ENCODE measurements around the gene RPS28. TPM values are rescaled to one million over a fixed set of nuclear protein-coding genes. Genes with fewer than 3 reads are reported as not detected.

Gene RPS28
- total RNA-seq, 1 donor: 951 TPM

- no peak for DNase-seq (ENCODE audit: low read depth in 2 of 3, low spot score in 2 of 3)
These were observed 49.1 kb downstream of the RPS28 start for GRCh38 chr19:8370176-8371010.

DNA sequence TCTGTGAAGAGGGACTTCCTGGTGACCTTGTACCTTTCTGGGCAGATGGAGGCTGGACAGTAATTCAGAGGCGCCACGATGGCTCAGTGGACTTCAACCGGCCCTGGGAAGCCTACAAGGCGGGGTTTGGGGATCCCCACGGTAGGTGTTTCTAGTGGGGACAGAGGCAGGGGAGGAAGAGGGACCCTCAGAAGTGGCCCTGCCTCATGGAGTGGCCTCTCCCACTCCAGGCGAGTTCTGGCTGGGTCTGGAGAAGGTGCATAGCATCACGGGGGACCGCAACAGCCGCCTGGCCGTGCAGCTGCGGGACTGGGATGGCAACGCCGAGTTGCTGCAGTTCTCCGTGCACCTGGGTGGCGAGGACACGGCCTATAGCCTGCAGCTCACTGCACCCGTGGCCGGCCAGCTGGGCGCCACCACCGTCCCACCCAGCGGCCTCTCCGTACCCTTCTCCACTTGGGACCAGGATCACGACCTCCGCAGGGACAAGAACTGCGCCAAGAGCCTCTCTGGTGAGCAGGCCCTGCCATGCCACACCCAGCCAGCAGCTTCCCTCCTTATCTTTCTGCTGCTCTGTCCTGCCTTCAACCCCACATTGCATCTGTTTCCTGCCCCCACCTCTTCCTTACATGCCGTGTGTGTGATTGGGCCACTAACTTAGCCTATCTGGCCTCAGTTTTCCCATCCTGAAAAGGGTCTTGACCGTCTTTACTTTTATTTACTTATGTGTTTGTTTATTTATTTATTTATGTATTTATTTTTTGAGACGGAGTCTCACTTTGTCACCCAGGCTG lies 49.9 kb downstream of the RPS28 start:
- DNase-seq (ENCODE audit: low read depth in 2 of 3, low spot score in 2 of 3): peak in 2 of 3 donors; percentile 51 to 79

Other genes starting within 250 kb of the RPS28 start
- gene FBN3, start 171.9 kb upstream of the RPS28 start, total RNA-seq: not detected
- 25.9 TPM for gene CERS4, start 112.1 kb upstream of the RPS28 start, total RNA-seq
- 13.7 TPM for gene CD320, start 13.1 kb upstream of the RPS28 start, total RNA-seq
- gene NDUFA7, start 121 bp upstream of the RPS28 start, total RNA-seq: 50.9 TPM
- gene KANK3, start 21.8 kb downstream of the RPS28 start, total RNA-seq: 0.27 TPM
- 0.27 TPM for gene ANGPTL4, start 42.7 kb downstream of the RPS28 start, total RNA-seq
- gene RAB11B, start 68.9 kb downstream of the RPS28 start, total RNA-seq: 99.4 TPM
- gene MARCHF2, start 91.8 kb downstream of the RPS28 start, total RNA-seq: 103 TPM
- gene HNRNPM, start 123.5 kb downstream of the RPS28 start, total RNA-seq: 174 TPM
- 11.0 TPM for gene PRAM1, start 181.1 kb downstream of the RPS28 start, total RNA-seq
- gene ZNF414, start 192.7 kb downstream of the RPS28 start, total RNA-seq: 13.7 TPM

Data from hematopoietic multipotent progenitor cell (in vitro differentiated cells).